AG20443 (cell line): Measurements from ENCODE around the gene OR9Q2.
"Not testable (repeated sequence)": the region's sequence is repeated elsewhere in the genome, so short reads cannot be mapped to it uniquely, and the experiment has no call there.

Experiments used
- DNase-seq: peaks from one replicate; pipeline ENCODE4 v3.0.0; 2012; ENCODE audit warnings: low spot score, mixed read lengths

Gene OR9Q2, protein sequence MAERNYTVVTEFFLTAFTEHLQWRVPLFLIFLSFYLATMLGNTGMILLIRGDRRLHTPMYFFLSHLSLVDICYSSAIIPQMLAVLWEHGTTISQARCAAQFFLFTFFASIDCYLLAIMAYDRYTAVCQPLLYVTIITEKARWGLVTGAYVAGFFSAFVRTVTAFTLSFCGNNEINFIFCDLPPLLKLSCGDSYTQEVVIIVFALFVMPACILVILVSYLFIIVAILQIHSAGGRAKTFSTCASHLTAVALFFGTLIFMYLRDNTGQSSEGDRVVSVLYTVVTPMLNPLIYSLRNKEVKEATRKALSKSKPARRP

DNA sequence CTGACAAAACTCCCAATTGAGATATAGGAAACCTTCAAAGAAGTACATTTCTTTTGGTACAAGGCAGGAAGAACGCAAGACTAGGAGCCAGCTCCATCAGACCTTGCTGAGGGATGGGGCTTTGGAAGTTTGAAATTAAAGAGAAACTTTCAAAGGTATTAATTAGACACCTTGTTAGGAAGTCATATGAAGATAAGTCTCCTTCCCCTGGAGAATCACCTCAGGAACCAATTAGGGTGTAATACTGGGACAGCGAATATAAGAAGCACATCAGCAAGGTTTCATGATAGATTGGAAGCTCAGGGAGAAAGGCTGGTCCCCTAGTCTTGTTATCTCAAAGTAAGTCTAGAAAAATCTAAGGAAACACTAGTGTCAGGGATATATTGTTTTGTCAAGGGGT, at the start of gene OR9Q2:
TSS of gene OR9Q2 (plus strand) at position 301 of the 400 bp plus-strand sequence. CDS start 1,421 bp downstream, outside the sequence.
- DNase-seq, result no peak

DNA sequence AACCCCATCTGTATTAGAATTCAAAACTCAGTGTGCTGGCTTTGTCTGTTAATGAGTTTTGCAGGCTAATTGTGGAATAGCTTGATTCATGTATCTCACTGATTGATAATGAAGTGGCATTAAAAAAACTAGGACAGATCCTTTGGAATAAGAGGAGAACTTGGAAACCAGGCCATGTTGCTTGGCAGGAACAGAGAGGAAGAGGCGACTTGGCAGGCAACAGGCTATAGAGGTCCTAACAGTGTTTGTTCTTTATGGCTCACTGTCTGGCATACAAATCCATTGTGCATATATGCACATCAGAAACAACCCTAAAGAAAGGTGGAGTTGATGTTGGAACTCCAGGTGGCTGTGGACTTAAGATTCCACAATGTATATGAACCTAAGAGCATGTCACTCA, 46.1 kb upstream of the OR9Q2 start:
- no peak for DNase-seq

DNA sequence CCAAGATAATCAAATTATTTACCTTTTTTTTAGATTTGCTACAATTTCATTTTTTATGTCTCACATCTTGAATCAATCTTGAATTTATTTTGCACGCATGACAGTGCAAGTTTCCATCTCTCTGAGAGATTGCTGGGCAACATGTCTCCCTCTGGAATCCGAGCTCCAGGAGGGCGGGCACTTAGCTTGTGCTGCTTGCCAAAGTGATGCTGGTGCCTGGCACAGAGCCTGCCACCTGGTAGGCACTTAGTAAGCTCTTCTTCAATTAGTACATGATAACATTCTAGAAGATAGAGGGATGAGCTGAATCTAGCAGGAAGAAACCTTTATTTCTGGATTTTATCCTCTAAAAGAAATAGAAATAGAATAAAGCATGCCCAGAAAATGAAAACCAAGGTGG, 36.1 kb upstream of the OR9Q2 start:
- no peak for DNase-seq

DNA sequence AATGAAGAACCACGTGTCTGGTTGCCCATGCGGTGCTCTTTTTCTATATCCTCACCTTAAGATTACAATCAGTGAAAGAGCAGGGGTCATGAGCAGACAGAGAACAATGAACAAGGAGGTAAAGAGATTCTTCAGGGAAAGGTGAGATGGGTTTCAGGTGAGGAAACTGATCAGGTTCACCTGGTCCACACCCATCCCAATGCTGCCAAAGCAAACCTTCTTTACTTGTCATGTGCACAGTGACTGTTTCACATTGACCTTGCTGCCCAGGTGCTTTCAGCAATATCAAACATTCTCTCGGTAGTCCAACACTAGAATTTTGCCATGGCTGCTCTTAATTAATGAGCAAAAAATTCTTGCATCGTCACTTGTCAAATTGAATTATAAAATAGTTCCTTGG, 24.5 kb upstream of the OR9Q2 start:
- no peak for DNase-seq

DNA sequence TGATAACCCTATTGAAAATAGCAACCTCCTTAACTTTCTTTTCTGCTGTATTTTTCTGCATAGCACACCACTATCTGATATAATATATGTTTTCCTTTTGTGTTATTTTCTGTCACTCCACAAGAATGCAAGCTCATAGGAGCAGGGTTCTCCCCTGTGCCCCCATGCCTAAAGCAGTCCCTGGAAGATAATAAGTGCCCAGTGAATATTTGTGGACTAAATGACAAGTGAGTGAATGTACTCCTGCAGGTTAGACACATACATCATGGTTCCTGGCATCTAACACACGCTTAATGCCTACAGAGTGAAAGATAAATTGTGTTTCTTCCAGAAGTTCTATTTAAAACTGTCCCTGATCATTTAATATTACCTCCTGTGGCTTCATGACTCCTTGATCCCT, 23.9 kb upstream of the OR9Q2 start:
- no peak for DNase-seq

DNA sequence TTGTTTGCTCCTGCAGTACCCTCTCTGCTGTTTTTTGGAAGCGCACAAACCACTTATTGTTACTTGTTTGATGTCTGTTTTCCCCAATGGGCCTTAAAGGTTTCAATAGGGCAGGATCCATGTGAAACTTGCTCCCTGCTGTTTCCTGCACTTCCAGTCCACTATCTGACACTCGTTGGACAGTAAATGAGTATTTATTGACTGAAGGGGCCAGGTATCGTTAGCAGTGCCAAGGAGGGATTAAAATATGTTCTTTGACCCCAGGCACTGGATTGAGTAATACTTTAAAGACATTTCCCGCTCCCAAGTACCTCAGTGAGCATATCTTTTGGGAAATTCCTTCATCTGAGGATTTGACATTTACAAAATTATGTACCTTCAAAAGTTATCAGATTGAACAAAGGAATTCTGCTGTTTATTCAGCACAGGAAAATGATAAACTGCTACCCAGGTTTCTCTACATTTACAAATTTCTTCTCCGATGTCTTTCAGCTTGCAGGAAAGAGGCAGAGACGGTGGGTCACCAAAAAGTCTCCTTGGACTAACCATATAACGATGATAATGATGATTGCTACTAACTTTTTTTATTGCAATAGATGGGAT, 23.3 kb upstream of the OR9Q2 start:
- no peak for DNase-seq

DNA sequence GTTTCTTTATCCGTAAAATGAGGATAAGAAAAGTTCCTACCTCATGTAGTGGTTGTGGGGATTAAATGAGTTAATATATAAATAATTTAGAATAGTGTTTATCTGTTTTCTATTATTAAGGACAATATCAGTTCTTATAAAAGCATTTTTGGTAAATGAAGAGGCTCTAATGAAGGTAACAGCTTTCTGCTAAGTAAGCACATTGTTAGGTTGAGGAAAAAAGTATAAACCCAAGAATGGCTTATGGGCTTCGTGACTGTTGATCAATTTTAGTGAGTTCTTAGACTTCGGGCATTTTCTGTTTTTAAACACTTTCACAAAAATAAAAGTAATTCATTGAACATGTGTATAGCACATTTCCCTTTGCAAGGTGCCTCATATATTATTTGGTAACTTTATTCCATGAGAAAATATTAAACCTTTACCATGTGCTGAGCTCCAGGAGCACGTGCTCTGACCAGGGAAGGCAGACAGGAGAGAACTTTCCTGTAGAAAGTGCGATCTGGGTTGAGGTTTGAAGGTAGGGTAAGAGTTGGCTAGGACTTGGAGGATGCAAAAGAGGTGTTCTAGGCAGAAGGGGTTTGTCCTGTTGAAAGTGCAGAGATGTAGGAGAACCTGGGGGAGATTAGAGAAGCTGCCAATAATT, 11.3 kb upstream of the OR9Q2 start:
- no peak for DNase-seq

DNA sequence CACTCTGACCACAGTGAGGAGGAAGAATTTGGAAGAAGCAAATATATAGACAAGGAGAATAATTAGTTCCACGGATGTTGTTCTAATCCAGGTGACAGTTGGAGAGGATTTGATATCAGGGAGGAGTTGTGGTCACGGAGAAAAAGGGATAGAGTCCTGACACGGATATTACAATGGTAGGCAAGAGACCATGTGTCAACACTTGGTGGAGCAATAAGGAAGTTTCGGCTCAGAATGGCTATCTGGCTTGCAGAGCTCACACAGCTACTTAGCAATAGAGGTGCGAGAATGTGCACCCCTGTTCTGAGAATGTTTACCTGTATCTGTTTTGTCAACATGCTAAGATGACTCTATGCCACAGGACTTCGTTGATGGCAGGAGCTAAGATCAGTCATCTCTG, 10.4 kb upstream of the OR9Q2 start:
- DNase-seq, result no peak

DNA sequence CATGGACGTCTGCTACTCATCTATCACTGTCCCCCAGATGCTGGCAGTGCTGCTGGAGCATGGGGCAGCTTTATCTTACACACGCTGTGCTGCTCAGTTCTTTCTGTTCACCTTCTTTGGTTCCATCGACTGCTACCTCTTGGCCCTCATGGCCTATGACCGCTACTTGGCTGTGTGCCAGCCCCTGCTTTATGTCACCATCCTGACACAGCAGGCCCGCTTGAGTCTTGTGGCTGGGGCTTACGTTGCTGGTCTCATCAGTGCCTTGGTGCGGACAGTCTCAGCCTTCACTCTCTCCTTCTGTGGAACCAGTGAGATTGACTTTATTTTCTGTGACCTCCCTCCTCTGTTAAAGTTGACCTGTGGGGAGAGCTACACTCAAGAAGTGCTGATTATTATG, 9.2 kb upstream of the OR9Q2 start:
- no peak for DNase-seq

DNA sequence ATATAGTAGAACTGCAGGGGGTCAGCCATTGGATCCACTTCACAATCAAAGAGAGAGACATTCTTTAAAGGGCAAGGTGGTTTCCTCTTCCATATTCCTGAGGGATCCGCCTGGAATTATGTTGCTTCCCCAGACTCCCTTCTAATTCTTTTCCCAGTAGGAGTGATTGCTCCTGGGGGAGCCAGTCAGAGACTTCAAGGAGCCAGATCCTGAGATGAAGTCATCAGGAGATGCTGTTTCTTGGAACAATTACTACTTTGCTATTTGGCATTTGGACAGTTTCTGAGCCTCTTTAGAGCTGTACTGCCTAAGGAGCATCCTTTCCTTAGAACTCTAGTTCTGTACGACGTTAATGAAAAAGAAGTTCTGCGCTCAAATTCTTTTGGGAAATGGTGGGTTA, 1.9 kb upstream of the OR9Q2 start:
- DNase-seq, result no peak

DNA sequence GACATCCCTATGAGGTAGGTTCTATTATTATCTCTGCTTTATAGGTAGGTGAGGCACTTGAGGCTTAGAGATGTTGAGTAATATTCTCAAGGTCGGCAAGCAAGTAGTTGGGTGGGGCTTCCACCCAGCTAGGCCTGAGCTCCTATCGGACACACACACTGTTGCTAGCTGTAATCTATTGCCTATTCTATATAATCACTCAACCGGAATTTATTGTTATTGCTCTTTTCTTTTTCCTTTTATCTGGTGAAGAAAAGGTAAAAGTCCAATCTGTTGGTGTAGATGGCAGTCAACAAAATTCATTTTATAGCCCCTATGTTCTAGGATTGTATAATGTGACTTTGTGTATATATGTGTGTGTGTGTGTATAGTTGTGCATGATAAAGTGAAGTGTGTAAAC, 3.4 kb downstream of the OR9Q2 start:
- DNase-seq, result no peak

DNA sequence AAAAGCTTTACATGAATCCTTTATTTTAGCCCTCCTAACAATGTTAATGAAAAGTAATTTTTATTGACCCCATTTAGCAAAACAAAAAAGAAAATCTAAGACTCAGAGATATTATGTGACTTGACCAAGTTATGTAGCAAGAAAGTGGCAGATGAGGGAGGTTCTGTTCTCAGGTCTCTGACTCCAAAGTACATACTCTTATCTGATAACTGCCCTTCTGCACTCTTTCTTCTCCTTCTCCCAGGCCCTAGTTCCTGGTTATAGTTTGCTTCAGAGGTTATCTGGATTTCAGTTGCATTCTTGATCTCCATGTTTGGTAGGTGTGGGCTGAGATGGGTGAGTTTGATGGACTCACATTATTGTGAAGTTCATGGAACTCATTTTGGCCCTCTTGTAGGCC, 4.5 kb downstream of the OR9Q2 start:
- no peak for DNase-seq

DNA sequence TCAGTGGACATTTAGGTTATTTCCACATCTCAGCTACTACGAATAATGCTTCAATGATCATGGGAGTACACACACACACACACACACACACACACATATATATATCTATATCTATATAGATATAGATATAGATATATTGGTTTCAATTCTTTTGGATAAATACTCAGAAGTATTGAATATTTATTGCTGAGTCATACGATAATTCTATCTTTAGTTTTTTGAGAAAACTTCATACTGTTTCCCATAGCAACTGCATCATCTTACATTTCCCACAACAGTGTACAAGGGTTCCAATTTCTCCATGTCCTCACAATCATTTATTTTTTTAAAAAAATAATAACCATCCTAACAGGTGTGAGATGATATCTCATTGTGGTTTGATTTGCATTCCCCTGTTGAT, 7.1 kb downstream of the OR9Q2 start:
- no peak for DNase-seq

DNA sequence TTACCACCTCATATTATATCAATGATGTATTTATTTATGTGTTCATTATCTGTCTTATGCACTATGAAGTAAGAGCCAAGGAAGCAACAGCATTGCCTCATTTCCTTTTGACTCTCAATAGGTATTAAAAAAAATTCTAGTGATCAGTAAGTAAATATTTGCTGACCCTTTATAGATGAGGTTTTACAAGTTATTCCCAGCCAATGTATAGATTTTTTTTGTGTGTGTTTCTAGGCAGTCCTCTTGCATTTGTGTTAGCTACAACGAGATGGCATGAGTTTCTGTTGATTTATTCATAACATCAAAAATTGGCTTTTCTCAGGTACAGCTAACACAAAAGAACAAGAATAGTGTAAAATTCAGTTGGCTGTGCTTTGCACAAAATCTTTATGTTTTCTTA, 10.4 kb downstream of the OR9Q2 start:
- DNase-seq, result no peak

DNA sequence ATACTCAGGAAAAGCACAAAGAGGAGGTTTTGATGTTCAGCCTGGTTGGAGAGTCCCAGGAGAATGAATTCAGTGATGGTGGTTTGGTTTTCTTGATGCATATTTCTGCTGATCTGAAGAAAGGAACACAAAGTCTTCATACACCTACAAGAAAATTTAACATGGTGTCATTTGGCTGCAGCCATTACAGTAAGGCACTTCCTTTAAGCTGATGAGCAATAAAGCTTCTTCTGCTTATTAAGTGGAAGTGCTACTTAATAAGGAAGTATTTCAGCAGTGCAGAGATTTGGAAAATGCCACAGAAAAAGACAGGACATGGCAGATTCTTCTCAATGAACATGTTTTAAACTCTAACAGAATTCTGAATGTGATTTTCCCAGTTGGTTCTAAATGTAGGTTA, 15.2 kb downstream of the OR9Q2 start, which contains the start of gene OR1S2:
TSS of gene OR1S2 (minus strand) at position 101 of the 400 bp plus-strand sequence. CDS start at position 101, 0 bp downstream.
- no peak for DNase-seq

DNA sequence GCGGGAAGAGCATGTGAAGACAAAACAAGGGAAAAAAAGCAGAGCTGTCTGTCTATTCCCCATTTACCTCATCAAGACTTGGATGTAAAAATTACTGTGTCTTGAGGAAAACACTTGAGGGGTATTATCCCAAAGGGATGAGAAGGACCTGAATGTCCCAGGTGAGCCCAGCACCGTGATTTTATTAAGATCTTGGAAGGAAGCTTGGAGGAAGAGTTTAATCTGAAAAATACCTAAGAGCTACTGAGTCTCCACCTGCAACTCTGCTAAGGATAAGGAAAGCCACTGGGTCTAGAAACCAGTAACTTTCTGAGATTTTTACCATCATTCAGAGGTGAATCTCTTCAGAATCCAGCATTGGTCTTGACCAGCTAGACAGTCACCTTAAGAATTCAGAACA, 23.6 kb downstream of the OR9Q2 start, which contains the start of gene OR1S1:
TSS of gene OR1S1 (plus strand) at position 301 of the 400 bp plus-strand sequence.
- not testable (repeated sequence) for DNase-seq

DNA sequence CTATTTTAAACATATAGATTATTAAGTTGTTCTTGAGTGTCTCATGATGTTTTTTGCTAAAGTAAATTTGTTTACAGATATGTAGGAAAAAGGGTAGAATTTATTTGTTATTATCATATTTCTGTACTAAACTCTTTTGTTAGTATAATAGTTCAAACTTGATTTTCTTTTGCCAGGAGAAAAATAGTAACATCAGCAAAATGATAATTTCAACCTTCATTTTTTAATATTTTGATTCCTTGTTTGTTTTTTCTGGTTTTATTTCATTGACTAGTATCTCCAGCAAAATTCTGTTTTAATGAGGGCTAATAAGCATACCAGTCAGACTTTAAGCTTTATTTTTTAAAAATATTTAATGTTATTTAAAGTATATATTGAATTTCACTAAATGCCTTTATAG, 27.6 kb downstream of the OR9Q2 start:
- DNase-seq, result no peak

DNA sequence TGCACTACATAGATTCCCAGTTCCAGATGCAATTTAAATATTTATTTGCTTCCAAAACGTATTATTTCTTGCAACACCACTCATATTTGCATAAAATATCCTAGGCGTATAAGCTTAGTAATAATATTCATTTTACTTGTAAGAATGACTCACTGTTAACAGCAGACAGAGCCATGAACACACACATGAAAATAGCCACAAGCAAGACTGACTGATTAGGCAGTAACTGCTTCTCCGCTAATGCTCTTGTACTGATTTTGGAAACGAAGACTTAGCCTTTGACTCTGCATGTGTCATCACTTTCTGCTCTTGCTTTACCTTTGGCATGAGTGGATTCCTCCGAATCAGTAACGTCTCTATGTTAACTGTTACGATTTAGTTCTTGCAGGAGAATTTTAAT, 33.9 kb downstream of the OR9Q2 start:
- no peak for DNase-seq

DNA sequence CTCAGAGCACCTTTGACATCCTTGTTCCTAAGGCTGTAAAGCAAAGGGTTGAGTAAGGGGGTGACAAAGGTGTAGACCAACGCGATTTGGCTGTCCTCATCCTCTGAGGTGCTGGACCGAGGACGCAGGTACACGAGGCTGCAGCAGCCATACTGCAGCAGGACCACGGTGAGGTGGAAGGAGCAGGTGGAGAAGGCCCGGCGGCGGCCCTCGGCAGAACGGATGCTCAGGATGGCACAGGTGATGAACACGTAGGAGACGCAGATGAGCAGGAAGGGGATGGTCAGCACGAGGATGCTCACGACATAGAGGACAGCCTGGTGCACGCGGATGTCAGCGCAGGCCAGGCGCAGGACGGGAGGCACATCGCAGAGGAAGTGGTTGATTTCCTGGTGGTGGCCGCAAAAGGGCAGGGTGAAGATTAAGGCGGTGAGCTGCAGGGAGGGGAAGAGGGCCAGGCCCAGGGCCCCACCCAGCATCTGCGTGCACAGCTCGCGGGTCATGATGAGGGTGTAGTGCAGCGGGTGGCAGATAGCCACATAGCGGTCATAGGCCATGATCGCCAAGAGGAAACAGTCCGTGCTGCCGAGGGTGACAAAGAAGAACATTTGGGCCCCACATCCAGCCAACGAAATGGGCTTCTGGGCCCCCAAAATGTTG, 39.2 kb downstream of the OR9Q2 start:
- no peak for DNase-seq
